DMS153 (cell line): ENCODE data around the gene RINT1.
"Not testable (repeated sequence)": the region's sequence is repeated elsewhere in the genome, so short reads cannot be mapped to it uniquely, and the experiment has no call there.

Source experiments
- DNase-seq: peaks from one replicate; lab custom pipeline; 2025; lab: John Stamatoyannopoulos, UW

RINT1 gene

GRCh38 chr7:105532709-105533460, 884 bp downstream of the RINT1 start:
- no peak for DNase-seq

GRCh38 chr7:105538339-105538738, 6.3 kb downstream of the RINT1 start:
- DNase-seq = no peak

- DNase-seq = no peak
Measured at GRCh38 chr7:105559926-105560325, 27.9 kb downstream of the RINT1 start.

GRCh38 chr7:105565190-105565589, 33.2 kb downstream of the RINT1 start:
- DNase-seq = no peak

GRCh38 chr7:105567024-105567423, 35.0 kb downstream of the RINT1 start:
- no peak for DNase-seq

- DNase-seq = no peak
Measured at GRCh38 chr7:105567821-105568220, 35.8 kb downstream of the RINT1 start.

- no peak for DNase-seq
Measured at GRCh38 chr7:105571891-105572290, 39.9 kb downstream of the RINT1 start.

- DNase-seq = no peak
Measured at GRCh38 chr7:105577251-105577650, 45.2 kb downstream of the RINT1 start.

GRCh38 chr7:105578496-105578895, 46.5 kb downstream of the RINT1 start:
- no peak for DNase-seq

GRCh38 chr7:105580022-105580740, 48.2 kb downstream of the RINT1 start:
- DNase-seq = no peak

- peak; percentile 85 for DNase-seq
Measured at GRCh38 chr7:105581066-105581811, 49.2 kb downstream of the RINT1 start, which contains the start of gene EFCAB10. Gene EFCAB10 (minus strand): TSS chr7:105581493. CDS start chr7:105581463, 30 bp downstream.

GRCh38 chr7:105583061-105583460, 51.1 kb downstream of the RINT1 start:
- DNase-seq = no peak

- no peak for DNase-seq
Measured at GRCh38 chr7:105584165-105584564, 52.2 kb downstream of the RINT1 start.

GRCh38 chr7:105585850-105586500, 54.0 kb downstream of the RINT1 start:
- DNase-seq = no peak

GRCh38 chr7:105587909-105588635, 56.1 kb downstream of the RINT1 start:
- no peak for DNase-seq

- peak; percentile 52 for DNase-seq
Measured at GRCh38 chr7:105589356-105590077, 57.5 kb downstream of the RINT1 start.

GRCh38 chr7:105590793-105591192, 58.8 kb downstream of the RINT1 start:
- DNase-seq = no peak

GRCh38 chr7:105591522-105591921, 59.5 kb downstream of the RINT1 start:
- no peak for DNase-seq

- peak; percentile 3 for DNase-seq
Measured at GRCh38 chr7:105594034-105594433, 62.0 kb downstream of the RINT1 start.

- no peak for DNase-seq
Measured at GRCh38 chr7:105596866-105597265, 64.9 kb downstream of the RINT1 start.

GRCh38 chr7:105599080-105599479, 67.1 kb downstream of the RINT1 start:
- DNase-seq = not testable (repeated sequence)
